NT2/D1 (cell line): Measurements from ENCODE around the gene PIEZO1.

Experiments used
- SUZ12 ChIP-seq: IDR thresholded peaks from 2 replicates; pipeline ENCODE4 v1.6.1; 2011; ENCODE audit not compliant: insufficient read length, insufficient read depth; ENCODE audit errors: extremely low read depth
- ZNF274 ChIP-seq: IDR thresholded peaks from 2 replicates; pipeline ENCODE4 v1.6.1; 2011; ENCODE audit warnings: mild to moderate bottlenecking, low read depth, low read length

- no peak for TF ChIP-seq ZNF274
- no peak for TF ChIP-seq SUZ12
These were observed 13.9 kb upstream of the PIEZO1 start for GRCh38 chr16:88798772-88799455.
